SK-N-SH (cell line): Measurements from ENCODE around the gene RASD2. TPM values are rescaled to one million over a fixed set of nuclear protein-coding genes. Genes with fewer than 3 reads are reported as not detected.

Experiments used
- CTCF ChIA-PET: fragments of 300-600, 350-600 bp; formaldehyde crosslinking; extraction: SDS; loops from one replicate; lab custom pipeline; 2021; lab: Yijun Ruan, JAX
- POLR2A ChIA-PET: fragments of 350-600 bp; sonication (Branson Sonifier 250); formaldehyde crosslinking; extraction: SDS; loops from one replicate; lab custom pipeline; 2020; ENCODE audit warnings: antibody characterized with exemption, inconsistent platforms; lab: Yijun Ruan, JAX
- DNase-seq: peaks from one replicate; pipeline ENCODE4 v3.0.0; 2012
- H2AFZ ChIP-seq: fragments of 200-600 bp; sonication (generic); 2 replicates; pipeline ENCODE4 v1.8.1; 2016; ENCODE audit warnings: antibody characterized with exemption, mild to moderate bottlenecking, low read depth
- H3F3A ChIP-seq: fragments of 200-600 bp; sonication (generic); replicated peaks from 2 replicates; pipeline ENCODE3; 2016; ENCODE audit warnings: antibody characterized with exemption, mild to moderate bottlenecking; ENCODE audit not compliant: insufficient read depth
- H3K27ac ChIP-seq, 2 experiments: fragments of 200-500 bp in 1 of 2; fragments of 200-600 bp in 1 of 2; sonication (Bioruptor generic) in 1 of 2; sonication (generic), shearing (Covaris generic) in 1 of 2; 2 replicates each; pipeline versions ENCODE4 v1.5.1 to v1.6.1; 2014 to 2016; ENCODE audit warnings: low read depth in 2 of 2, inconsistent platforms in 1 of 2, low read length in 1 of 2, mild to moderate bottlenecking in 1 of 2, mixed read lengths in 1 of 2
- H3K27me3 ChIP-seq: fragments of 200-600 bp; sonication (generic), shearing (Covaris generic); 2 replicates; pipeline ENCODE4 v1.6.1; 2016; ENCODE audit warnings: mixed run types; ENCODE audit not compliant: insufficient read depth
- H3K36me3 ChIP-seq, 2 experiments: fragments of 200-500 bp in 1 of 2; fragments of 200-600 bp in 1 of 2; sonication (Bioruptor generic) in 1 of 2; sonication (generic) in 1 of 2; replicated peaks in 1 of 2; 2 replicates each; pipeline versions ENCODE3 to v1.5.1; 2014 to 2016; ENCODE audit warnings: low read length in 1 of 2, mild to moderate bottlenecking in 1 of 2; ENCODE audit not compliant: insufficient read depth in 2 of 2, control insufficient read depth in 1 of 2
- H3K4me1 ChIP-seq, 2 experiments: fragments of 200-500 bp in 1 of 2; fragments of 200-600 bp in 1 of 2; sonication (Bioruptor generic) in 1 of 2; sonication (generic), shearing (Covaris generic) in 1 of 2; 2 replicates each; pipeline versions ENCODE4 v1.5.1 to v1.6.1; 2014 to 2016; ENCODE audit warnings: low read depth in 1 of 2, low read length in 1 of 2, mixed run types in 1 of 2; ENCODE audit not compliant: insufficient read depth in 2 of 2, control insufficient read depth in 1 of 2
- H3K4me2 ChIP-seq: fragments of 200-600 bp; sonication (generic), shearing (Covaris generic); 2 replicates; pipeline ENCODE4 v1.6.1; 2017; ENCODE audit warnings: mixed run types
- H3K4me3 ChIP-seq, 2 experiments: fragments of 200-500 bp in 1 of 2; fragments of 200-600 bp in 1 of 2; sonication (Bioruptor generic) in 1 of 2; sonication (generic), shearing (Covaris generic) in 1 of 2; 2 replicates each; pipeline versions ENCODE4 v1.5.1 to v1.8.1; 2014 to 2016; ENCODE audit warnings: low read depth in 2 of 2, inconsistent platforms in 1 of 2, low read length in 1 of 2, mild to moderate bottlenecking in 1 of 2, mixed read lengths in 1 of 2, moderate library complexity in 1 of 2
- H3K79me2 ChIP-seq: fragments of 200-600 bp; sonication (generic); 2 replicates; pipeline ENCODE4 v1.8.1; 2017; ENCODE audit warnings: mild to moderate bottlenecking; ENCODE audit not compliant: insufficient read depth
- H3K9ac ChIP-seq: fragments of 200-600 bp; sonication (generic); 2 replicates; pipeline ENCODE4 v1.6.1; 2017; ENCODE audit warnings: mixed run types
- H3K9me2 ChIP-seq: fragments of 200-600 bp; sonication (generic); 2 replicates; pipeline ENCODE4 v1.6.1; 2017; ENCODE audit warnings: mixed run types
- H3K9me3 ChIP-seq: fragments of 200-600 bp; sonication (generic); 2 replicates; pipeline ENCODE4 v1.6.1; 2017; ENCODE audit warnings: mixed run types, mild to moderate bottlenecking, moderate library complexity
- H4K20me1 ChIP-seq: fragments of 200-600 bp; sonication (generic); 2 replicates; pipeline ENCODE4 v1.6.1; 2017; ENCODE audit warnings: mild to moderate bottlenecking, mixed run types; ENCODE audit not compliant: insufficient read depth
- CTCF ChIP-seq: fragments of 200-600 bp; sonication (generic); IDR thresholded peaks from 2 replicates; pipeline ENCODE4 v1.6.1; 2017; ENCODE audit warnings: antibody characterized with exemption, mild to moderate bottlenecking, moderate library complexity
- EP300 ChIP-seq, 2 experiments: IDR thresholded peaks; 2 replicates each; pipeline versions ENCODE4 v1.4.0 to v1.6.1; 2012; ENCODE audit warnings: borderline replicate concordance in 1 of 2, low read depth in 1 of 2, low read length in 1 of 2
- JUND ChIP-seq: IDR thresholded peaks from 2 replicates; pipeline ENCODE4 v1.4.0; 2012
- MAX ChIP-seq: IDR thresholded peaks from 2 replicates; pipeline ENCODE4 v1.4.0; 2012; ENCODE audit warnings: low read depth
- MEF2A ChIP-seq: IDR thresholded peaks from 2 replicates; pipeline ENCODE4 v1.4.0; 2012; ENCODE audit warnings: low read depth, borderline replicate concordance
- NFIC ChIP-seq: IDR thresholded peaks from 2 replicates; pipeline ENCODE4 v1.4.0; 2012; ENCODE audit warnings: borderline replicate concordance
- NRF1 ChIP-seq: IDR thresholded peaks from 2 replicates; pipeline ENCODE4 v1.6.1; 2012; ENCODE audit warnings: low read depth, mild to moderate bottlenecking, low read length
- RCOR1 ChIP-seq: fragments of 150-350 bp; IDR thresholded peaks from 2 replicates; pipeline ENCODE4 v1.6.1; 2017; ENCODE audit warnings: antibody characterized with exemption, low read length
- REST ChIP-seq: IDR thresholded peaks from 2 replicates; pipeline ENCODE4 v1.6.1; 2012; ENCODE audit warnings: mild to moderate bottlenecking, low read depth, low read length, moderate library complexity
- SMC3 ChIP-seq: IDR thresholded peaks from 2 replicates; pipeline ENCODE4 v1.6.1; 2012; ENCODE audit warnings: low read depth, low read length, improper control_type of control experiment
- WGBS: methylation state at CpG from one replicate; pipeline ENCODE4 v1.1.6; 2017; ENCODE audit warnings: low lambda C conversion rate; 5-methylcytosine and 5-hydroxymethylcytosine counted together
- polyA plus RNA-seq, 3 experiments: library from polyadenylated mRNA; depleted of rRNA; stranded (reverse); fragments of >200 nt; gene quantifications; 2 replicates each; pipeline ENCODE4 v1.2.3, GENCODE V29; 2012

The RASD2 gene
- polyA plus RNA-seq, 1 of the 3 experiments (the other 2 are of a cell fraction), result 0.30 TPM

GRCh38 chr22:35592418-35592967, 51.9 kb downstream of the RASD2 start:
- DNase-seq, result no peak
- POLR2A ChIA-PET, result no interaction called here
- Histone ChIP-seq H3K27me3 (no peaks in the 10 kb centered on the region), H3K27ac (peak overlapping the region in 1 of 2 experiments; percentile 13; a peak in 1 of 4 replicates), H3K9me3 (no peaks in the 10 kb centered on the region), H3F3A (peaks cover 10% of the 10 kb centered on the region), H2AFZ (peak overlapping the region; percentile 26; the same call in 1 of the 2 replicates), H3K4me1 (peaks cover 4 to 35% of the 10 kb centered on the region in 2 experiments; a peak in 2 of 4 replicates), H3K36me3 (no peaks in the 10 kb centered on the region), H3K9me2 (no peaks in the 10 kb centered on the region), H3K4me3 (no peak overlapping the region), H3K4me2 (no peak overlapping the region), H3K79me2 (no peaks in the 10 kb centered on the region), H3K9ac (no peak overlapping the region), H4K20me1 (no peaks in the 10 kb centered on the region)
- CTCF ChIA-PET, result interaction anchor here (0.7 to 3.4 kb wide), 4 partner anchors 9 to 162 kb away, joined by 3 to 13 read pairs (median 5); no protein-coding TSS in a partner anchor
- TF ChIP-seq JUND, result no peak
- TF ChIP-seq REST, result no peak
- no peak for TF ChIP-seq MEF2A
- no peak for TF ChIP-seq MAX
- TF ChIP-seq CTCF, result no peak
- no peak for TF ChIP-seq RCOR1
- no peak for TF ChIP-seq NFIC
- no peak for TF ChIP-seq EP300 (IDR thresholded peaks at IDR 0.05; ENCODE audit: borderline replicate concordance in 1 of 2, low read depth in 1 of 2, low read length in 1 of 2)
- TF ChIP-seq SMC3, result no peak
- no peak for TF ChIP-seq NRF1
- 83% methylated on average over 1 of the region's 4 CpGs for WGBS
